ENCODE measurements around the gene ZAR1L.

Gene ZAR1L

GRCh38 chr13:32253911-32254399 lies 61.2 kb downstream of the ZAR1L start:
- DNase-seq = no peak
